Measurements from ENCODE around the gene ASB5.

The ASB5 gene

DNA sequence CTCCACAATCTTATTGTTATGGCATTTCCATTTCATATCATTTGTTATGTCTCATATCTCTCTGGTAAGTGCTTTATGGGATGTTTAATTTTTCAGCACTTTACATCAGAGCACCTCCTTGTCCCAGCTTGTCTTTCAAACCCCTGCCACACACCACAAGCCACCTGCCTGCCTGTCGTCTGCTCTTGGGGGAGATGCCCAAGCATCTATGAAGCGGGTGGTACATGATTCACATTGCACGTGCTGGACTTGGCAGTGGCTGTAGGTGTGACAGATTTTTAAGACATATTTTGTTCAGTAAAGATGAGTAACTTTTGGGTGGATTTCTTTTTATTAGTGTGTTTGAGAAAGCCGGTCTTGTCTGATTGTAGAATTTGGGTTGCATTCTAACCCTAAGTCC is 59.5 kb downstream of the ASB5 start:
- H3K4me3 ChIP-seq (ENCODE audit: low read depth, low read length): no peak overlapping the region
- TF ChIP-seq, protein P1, sequence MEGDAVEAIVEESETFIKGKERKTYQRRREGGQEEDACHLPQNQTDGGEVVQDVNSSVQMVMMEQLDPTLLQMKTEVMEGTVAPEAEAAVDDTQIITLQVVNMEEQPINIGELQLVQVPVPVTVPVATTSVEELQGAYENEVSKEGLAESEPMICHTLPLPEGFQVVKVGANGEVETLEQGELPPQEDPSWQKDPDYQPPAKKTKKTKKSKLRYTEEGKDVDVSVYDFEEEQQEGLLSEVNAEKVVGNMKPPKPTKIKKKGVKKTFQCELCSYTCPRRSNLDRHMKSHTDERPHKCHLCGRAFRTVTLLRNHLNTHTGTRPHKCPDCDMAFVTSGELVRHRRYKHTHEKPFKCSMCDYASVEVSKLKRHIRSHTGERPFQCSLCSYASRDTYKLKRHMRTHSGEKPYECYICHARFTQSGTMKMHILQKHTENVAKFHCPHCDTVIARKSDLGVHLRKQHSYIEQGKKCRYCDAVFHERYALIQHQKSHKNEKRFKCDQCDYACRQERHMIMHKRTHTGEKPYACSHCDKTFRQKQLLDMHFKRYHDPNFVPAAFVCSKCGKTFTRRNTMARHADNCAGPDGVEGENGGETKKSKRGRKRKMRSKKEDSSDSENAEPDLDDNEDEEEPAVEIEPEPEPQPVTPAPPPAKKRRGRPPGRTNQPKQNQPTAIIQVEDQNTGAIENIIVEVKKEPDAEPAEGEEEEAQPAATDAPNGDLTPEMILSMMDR (IDR thresholded peaks at IDR 0.05; ENCODE audit: low read depth, low read length): no peak

DNA sequence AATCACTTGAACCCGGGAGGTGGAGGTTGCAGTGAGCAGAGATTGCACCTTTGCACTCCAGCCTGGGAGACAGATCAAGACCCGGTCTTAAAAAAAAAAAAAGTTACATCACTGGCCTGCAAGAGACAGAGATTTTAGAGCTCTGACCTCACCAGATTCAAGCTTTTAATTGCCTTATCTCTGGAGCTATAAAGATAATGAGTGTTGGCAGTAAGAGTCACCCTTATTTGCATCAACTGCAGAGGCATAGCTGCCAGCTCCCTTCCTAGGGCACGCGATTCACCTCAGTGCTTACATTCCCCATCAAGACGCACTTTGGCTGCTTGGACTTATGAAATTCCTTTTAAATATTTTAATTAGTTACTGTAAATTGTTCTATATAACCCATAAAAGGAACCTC is 61.2 kb downstream of the ASB5 start:
- H3K4me3 ChIP-seq (ENCODE audit: low read depth, low read length): no peak overlapping the region
- TF ChIP-seq, protein P1 (IDR thresholded peaks at IDR 0.05; ENCODE audit: low read depth, low read length): no peak

DNA sequence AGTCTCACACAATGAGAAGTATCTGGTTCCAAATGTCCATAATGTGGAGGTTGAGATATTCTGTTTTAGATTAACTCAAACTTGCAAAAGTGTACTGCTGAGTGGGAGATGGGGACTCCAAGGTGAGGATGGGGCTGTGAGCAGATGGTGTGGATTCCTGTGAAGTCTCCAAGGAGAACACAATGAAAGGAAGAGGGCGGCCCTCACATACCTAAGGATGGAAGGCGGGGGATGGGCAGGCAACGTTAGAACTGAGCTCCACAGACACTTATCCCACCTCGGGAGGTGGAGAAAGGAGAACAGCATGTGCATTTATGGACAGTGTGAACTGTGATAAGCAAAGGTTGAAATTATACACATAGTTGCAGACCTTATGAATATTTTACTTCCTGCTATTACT is 63.7 kb downstream of the ASB5 start:
- TF ChIP-seq, protein P1 (IDR thresholded peaks at IDR 0.05; ENCODE audit: low read depth, low read length): no peak
- H3K4me3 ChIP-seq (ENCODE audit: low read depth, low read length): no peak overlapping the region

DNA sequence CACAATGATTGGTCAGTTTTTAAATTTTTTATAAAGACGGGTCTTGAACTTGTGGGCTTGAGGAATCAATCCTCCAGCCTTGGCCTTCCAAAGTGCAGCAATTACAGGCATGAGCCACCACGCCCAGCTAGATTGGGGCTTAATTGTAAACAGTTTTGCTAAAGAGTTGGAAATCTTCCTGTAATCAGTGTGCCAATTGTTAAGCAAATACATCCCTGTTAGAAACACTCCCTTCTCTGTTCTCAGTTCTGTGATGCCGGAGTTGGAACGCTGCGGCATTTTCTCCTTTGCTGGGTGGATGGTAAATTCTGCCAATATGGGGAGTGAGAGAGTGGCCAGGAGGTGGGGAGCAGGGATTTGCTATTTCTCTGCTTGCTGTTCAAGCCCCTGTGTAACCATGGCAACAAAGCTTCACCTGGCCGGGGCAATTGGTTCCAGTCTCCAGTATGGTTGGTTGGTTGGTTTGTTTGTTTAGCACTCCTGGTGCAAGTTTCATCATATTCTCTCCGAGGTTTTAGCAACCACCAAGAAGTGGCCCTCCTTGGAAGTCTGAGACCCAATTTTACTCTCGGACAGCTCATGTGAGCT is 70.6 kb downstream of the ASB5 start:
- no peak overlapping the region for H3K4me3 ChIP-seq (ENCODE audit: low read depth, low read length)
- TF ChIP-seq, protein P1 (IDR thresholded peaks at IDR 0.05; ENCODE audit: low read depth, low read length): no peak

DNA sequence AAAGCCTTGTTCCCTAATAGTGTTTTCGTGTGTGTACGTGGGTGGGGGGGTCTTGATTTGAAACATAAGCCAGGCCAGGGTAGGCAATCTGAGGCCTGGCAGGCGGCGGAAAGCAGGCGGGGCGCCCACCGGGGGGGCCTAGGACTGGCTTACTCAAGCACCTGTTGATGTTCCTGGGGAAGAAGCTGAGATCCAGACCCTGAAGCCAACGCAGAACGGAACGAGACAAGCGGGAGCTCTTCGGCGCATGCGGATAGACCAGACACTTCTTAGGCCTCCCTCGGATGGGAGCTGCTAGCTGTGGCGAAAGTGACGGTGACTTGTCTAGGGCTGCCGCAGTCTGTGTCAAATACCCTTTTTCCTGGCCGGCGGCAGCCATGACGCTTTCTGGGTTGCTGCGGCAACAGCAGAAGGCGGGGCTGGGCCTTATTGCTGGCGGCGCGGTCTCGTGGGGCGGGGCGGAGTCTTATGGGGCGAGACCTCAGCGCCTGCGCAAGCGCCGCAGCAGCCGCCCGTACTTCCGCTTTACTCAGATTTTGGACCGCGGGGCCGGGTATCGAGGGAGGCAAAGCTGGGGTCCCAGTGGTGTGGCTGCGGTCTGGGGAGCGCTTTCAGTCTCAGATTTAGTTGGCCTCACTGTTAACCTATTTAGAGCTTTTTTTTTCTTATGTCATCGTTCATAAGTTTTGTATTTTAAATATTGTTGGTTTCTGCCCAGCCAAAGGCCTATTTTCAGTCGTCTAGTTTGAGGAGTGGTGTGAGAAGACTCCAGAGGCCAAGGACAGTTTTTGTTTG is 73.6 kb downstream of the ASB5 start, which contains the start of gene SPATA4:
SPATA4 (minus strand) TSS at position 402 of the 795 bp plus-strand sequence; CDS start at position 379, 23 bp downstream.
- peak within 1 kb of the TSS; percentile 69 for H3K4me3 ChIP-seq (ENCODE audit: low read depth, low read length)
- TF ChIP-seq, protein P1 (IDR thresholded peaks at IDR 0.05; ENCODE audit: low read depth, low read length): no peak

DNA sequence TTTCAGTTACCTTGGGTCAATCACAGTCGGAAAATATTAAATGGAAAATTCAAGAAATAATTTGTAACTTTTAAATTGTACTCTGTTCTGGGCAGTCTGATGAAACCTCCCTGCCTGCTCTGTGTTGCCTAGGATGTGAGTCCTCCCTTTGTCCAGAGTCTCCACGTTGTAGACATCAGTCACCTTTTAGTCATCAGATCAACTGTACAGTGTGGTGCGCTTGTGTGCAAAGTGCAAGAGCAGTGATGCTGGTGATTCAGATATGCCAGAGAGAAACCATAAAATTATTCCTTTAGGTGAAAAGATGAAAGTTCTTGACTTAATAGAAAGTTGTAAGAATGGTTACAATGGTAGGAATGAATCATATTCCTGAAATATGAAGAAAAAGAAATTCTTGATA is 75.1 kb downstream of the ASB5 start:
- H3K4me3 ChIP-seq (ENCODE audit: low read depth, low read length): no peak overlapping the region

More for the DNA sequence above, 75.1 kb downstream of the ASB5 start:
- TF ChIP-seq, protein P1 (IDR thresholded peaks at IDR 0.05; ENCODE audit: low read depth, low read length): no peak

Data from WI38 (cell line).